Stimulated activated effector memory CD8-positive, alpha-beta T cell treated with anti-CD3 and anti-CD28 coated beads, Interleukin-12 subunit alpha, Interleukin-12 subunit beta, amount 100 ng/mL, for 72 hours (primary cell): ENCODE results near the gene MYO10.
"Not testable (repeated sequence)": the region's sequence is repeated elsewhere in the genome, so short reads cannot be mapped to it uniquely, and the experiment has no call there.

Experiments
- ATAC-seq: fragments of 150-1000 bp; cut with Tn5 transposase; 2 replicates; pipeline ENCODE4 v1.10.0; 2021
- DNase-seq, 2 donors: peaks; one replicate each; pipeline ENCODE4 v3.0.0; 2021 to 2022; ENCODE audit warnings: low spot score in 2 of 2
- H3K27ac Mint-ChIP-seq: one replicate; pipeline ENCODE4 v1.8.0; 2022; ENCODE audit warnings: mild to moderate bottlenecking, mixed read lengths
- H3K36me3 Mint-ChIP-seq: one replicate; pipeline ENCODE4 v1.8.0; 2022; ENCODE audit warnings: mild to moderate bottlenecking, mixed read lengths
- H3K4me1 Mint-ChIP-seq: one replicate; pipeline ENCODE4 v1.8.0; 2022; ENCODE audit warnings: mixed read lengths
- H3K4me3 Mint-ChIP-seq: one replicate; pipeline ENCODE4 v1.8.0; 2022; ENCODE audit warnings: mild to moderate bottlenecking, mixed read lengths
- H3K9me3 Mint-ChIP-seq: one replicate; pipeline ENCODE4 v1.8.0; 2022; ENCODE audit warnings: mixed read lengths

Gene MYO10

GRCh38 chr5:16936150-16936988 lies at the start of gene MYO10:
MYO10 (minus strand) TSS chr5:16936288; CDS start chr5:16935808, 480 bp downstream.
- ATAC-seq = peak; percentile 67
- Mint-ChIP-seq H3K27ac (no peak within 1 kb of the TSS), H3K4me1 (peaks cover 5% of the 10 kb centered on the region), H3K9me3 (no peaks in the 10 kb centered on the region), H3K4me3 (peak within 1 kb of the TSS; percentile 49), H3K36me3 (no peaks in the 10 kb centered on the region)
- DNase-seq = no peak

- not testable (repeated sequence) for DNase-seq, ATAC-seq, H3K4me1 Mint-ChIP-seq, H3K4me3 Mint-ChIP-seq, H3K36me3 Mint-ChIP-seq, H3K9me3 Mint-ChIP-seq, H3K27ac Mint-ChIP-seq
These were observed 49.2 kb upstream of the MYO10 start for GRCh38 chr5:16985304-16985703.

DNA sequence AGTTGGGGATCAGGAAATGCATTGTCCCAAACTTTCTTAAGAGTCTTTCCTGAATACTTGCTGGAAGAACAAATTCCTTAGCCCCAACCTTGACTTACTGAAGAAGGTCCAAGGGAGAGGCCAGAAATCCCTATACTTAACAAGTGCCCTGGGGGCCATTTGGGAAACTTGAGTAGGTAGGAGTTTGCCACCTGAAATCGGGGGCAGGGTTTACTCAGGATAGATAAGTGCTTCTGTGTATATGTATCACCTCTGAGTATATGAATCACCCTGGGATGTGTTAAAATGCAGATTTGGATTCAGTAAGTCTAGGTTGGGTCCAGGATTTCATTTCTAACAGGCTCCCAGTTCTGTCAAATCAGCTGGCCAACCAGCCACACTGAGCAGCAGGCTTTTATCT lies 47.9 kb upstream of the MYO10 start:
- DNase-seq (no peak), ATAC-seq (no peak)
- no peak overlapping the region for H3K4me3 Mint-ChIP-seq
- no peaks in the 10 kb centered on the region for H3K4me1 Mint-ChIP-seq
- H3K36me3 Mint-ChIP-seq = no peaks in the 10 kb centered on the region
- no peak overlapping the region for H3K27ac Mint-ChIP-seq
- peaks cover 7% of the 10 kb centered on the region for H3K9me3 Mint-ChIP-seq

DNA sequence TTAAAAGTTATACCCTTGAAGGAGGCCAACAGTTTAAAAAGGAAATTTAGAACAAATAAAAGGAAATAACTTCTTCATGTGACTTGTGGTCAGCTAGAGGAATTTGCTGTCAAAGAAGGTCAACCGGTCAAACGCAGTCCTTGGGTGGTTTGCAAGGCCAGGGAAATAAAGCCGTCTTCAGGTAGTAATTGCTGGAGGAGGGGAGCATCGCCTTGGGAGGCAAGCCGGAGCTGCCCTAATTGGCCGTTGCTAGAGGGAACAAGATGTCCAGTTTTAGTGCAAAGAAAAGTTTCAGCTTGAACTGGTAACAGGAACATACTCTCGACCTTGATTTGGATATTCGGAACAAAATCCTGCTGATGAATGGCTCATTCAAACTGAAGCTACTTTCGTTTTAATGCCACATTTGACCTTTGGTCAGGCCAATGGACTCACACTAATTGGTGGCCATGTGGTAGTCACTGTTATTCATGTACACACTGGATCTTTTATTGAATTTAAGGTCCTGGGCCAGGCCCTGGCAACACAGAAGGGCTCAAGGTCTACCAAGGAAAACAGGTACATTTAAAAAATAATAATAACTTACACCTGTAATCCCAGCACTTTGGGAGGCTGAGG lies 47.0 kb upstream of the MYO10 start:
- H3K4me1 Mint-ChIP-seq = no peaks in the 10 kb centered on the region
- no peak overlapping the region for H3K27ac Mint-ChIP-seq
- ATAC-seq (no peak), DNase-seq (no peak)
- H3K4me3 Mint-ChIP-seq = no peak overlapping the region
- no peaks in the 10 kb centered on the region for H3K36me3 Mint-ChIP-seq
- peaks cover 9% of the 10 kb centered on the region for H3K9me3 Mint-ChIP-seq

DNA sequence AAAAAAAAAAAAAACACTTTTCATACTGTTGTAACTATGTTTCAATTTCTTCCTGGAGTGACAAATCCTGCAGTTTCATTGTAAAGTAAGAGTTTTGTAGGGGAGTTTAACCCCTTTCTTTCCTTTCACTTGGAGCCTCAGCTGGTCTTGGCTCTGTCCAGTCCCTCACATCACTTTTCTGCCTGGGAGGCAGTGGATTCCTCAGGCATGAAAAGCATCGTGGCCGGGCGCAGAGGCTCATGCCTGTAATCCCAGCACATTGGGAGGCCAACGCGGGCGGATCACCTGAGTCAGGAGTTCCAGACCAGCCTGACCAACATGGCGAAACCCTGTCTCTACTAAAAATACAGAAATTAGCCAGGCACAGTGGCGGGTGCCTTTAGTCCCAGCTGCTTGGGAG lies 45.6 kb upstream of the MYO10 start:
- Mint-ChIP-seq H3K36me3 (no peaks in the 10 kb centered on the region), H3K9me3 (peaks cover 9% of the 10 kb centered on the region), H3K27ac (no peak overlapping the region), H3K4me1 (no peaks in the 10 kb centered on the region), H3K4me3 (no peak overlapping the region)
- DNase-seq (no peak), ATAC-seq (no peak)

- no peak overlapping the region for H3K4me3 Mint-ChIP-seq
- no peaks in the 10 kb centered on the region for H3K36me3 Mint-ChIP-seq
- no peak overlapping the region for H3K27ac Mint-ChIP-seq
- H3K4me1 Mint-ChIP-seq = no peaks in the 10 kb centered on the region
- peaks cover 7% of the 10 kb centered on the region for H3K9me3 Mint-ChIP-seq
- DNase-seq (no peak), ATAC-seq (no peak)
These were observed 44.9 kb upstream of the MYO10 start for GRCh38 chr5:16980983-16981382.

GRCh38 chr5:16978296-16978695 lies 42.2 kb upstream of the MYO10 start:
- Mint-ChIP-seq H3K27ac (no peak overlapping the region), H3K9me3 (peaks cover 11% of the 10 kb centered on the region), H3K4me3 (no peak overlapping the region), H3K4me1 (no peaks in the 10 kb centered on the region), H3K36me3 (no peaks in the 10 kb centered on the region)
- DNase-seq (no peak), ATAC-seq (no peak)

- no peaks in the 10 kb centered on the region for H3K4me1 Mint-ChIP-seq
- H3K36me3 Mint-ChIP-seq = no peaks in the 10 kb centered on the region
- peaks cover 11% of the 10 kb centered on the region for H3K9me3 Mint-ChIP-seq
- DNase-seq (no peak), ATAC-seq (no peak)
- no peak overlapping the region for H3K4me3 Mint-ChIP-seq
- no peak overlapping the region for H3K27ac Mint-ChIP-seq
These were observed 40.5 kb upstream of the MYO10 start for GRCh38 chr5:16976625-16977008.

GRCh38 chr5:16975950-16976624 lies 40.0 kb upstream of the MYO10 start:
- Mint-ChIP-seq H3K4me1 (no peaks in the 10 kb centered on the region), H3K9me3 (peaks cover 10% of the 10 kb centered on the region), H3K27ac (no peak overlapping the region), H3K36me3 (no peaks in the 10 kb centered on the region), H3K4me3 (no peak overlapping the region)
- DNase-seq = no peak
- ATAC-seq = no peak

DNA sequence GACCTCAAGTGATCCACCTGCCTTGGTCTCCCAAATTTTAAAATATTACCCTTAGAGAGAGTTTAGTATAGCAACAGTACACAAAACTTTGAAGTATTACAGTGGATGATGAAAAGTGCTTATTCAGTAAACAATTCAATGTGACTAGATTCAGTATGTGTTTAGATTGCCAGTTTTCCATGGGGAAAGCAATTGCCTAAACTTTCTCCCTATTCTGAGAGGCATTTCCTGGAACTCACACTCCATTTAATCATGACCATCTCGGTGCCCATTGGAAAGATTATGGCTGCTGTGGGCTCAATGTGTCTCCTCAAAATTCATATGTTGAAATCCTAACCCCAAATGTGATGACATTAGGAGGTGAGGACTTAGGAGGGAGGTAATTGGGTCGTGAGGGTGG lies 38.9 kb upstream of the MYO10 start:
- Mint-ChIP-seq H3K4me3 (no peak overlapping the region), H3K9me3 (peaks cover 9% of the 10 kb centered on the region), H3K4me1 (no peaks in the 10 kb centered on the region), H3K36me3 (no peaks in the 10 kb centered on the region), H3K27ac (no peak overlapping the region)
- DNase-seq = no peak
- no peak for ATAC-seq

GRCh38 chr5:16970826-16971225 lies 34.7 kb upstream of the MYO10 start:
- no peak overlapping the region for H3K27ac Mint-ChIP-seq
- peaks cover 7% of the 10 kb centered on the region for H3K9me3 Mint-ChIP-seq
- H3K4me3 Mint-ChIP-seq = no peak overlapping the region
- ATAC-seq (no peak), DNase-seq (no peak)
- H3K36me3 Mint-ChIP-seq = no peaks in the 10 kb centered on the region
- no peaks in the 10 kb centered on the region for H3K4me1 Mint-ChIP-seq

GRCh38 chr5:16970260-16970659 lies 34.2 kb upstream of the MYO10 start:
- H3K4me3 Mint-ChIP-seq = no peak overlapping the region
- ATAC-seq (no peak), DNase-seq (no peak)
- peaks cover 7% of the 10 kb centered on the region for H3K9me3 Mint-ChIP-seq
- no peaks in the 10 kb centered on the region for H3K36me3 Mint-ChIP-seq
- no peaks in the 10 kb centered on the region for H3K4me1 Mint-ChIP-seq
- H3K27ac Mint-ChIP-seq = no peak overlapping the region

GRCh38 chr5:16965581-16965980 lies 29.5 kb upstream of the MYO10 start:
- Mint-ChIP-seq H3K27ac (no peak overlapping the region), H3K4me3 (no peak overlapping the region), H3K4me1 (no peaks in the 10 kb centered on the region), H3K36me3 (no peaks in the 10 kb centered on the region), H3K9me3 (no peaks in the 10 kb centered on the region)
- no peak for DNase-seq
- no peak for ATAC-seq

- Mint-ChIP-seq H3K36me3 (no peaks in the 10 kb centered on the region), H3K4me3 (no peak overlapping the region), H3K4me1 (no peaks in the 10 kb centered on the region), H3K27ac (no peak overlapping the region), H3K9me3 (no peaks in the 10 kb centered on the region)
- DNase-seq (no peak), ATAC-seq (no peak)
These were observed 27.7 kb upstream of the MYO10 start for GRCh38 chr5:16963821-16964220.

- Mint-ChIP-seq H3K4me3 (no peak overlapping the region), H3K9me3 (no peaks in the 10 kb centered on the region), H3K4me1 (no peaks in the 10 kb centered on the region), H3K27ac (no peak overlapping the region), H3K36me3 (no peaks in the 10 kb centered on the region)
- DNase-seq (no peak), ATAC-seq (no peak)
These were observed 25.0 kb upstream of the MYO10 start for GRCh38 chr5:16961131-16961530.
